Measurements from ENCODE around the gene TP53I11. TPM values are rescaled to one million over a fixed set of nuclear protein-coding genes. Genes with fewer than 3 reads are reported as not detected.

TP53I11 gene
- total RNA-seq, 1 donor = 47.8 TPM

GRCh38 chr11:44952500-44953260 is 2.0 kb upstream of the TP53I11 start:
- H3K79me2 ChIP-seq (ENCODE audit: insufficient read depth, low read length) = no peaks in the 10 kb centered on the region
- H2AFZ ChIP-seq (ENCODE audit: low read length) = no peak overlapping the region
- no peak for TF ChIP-seq CTCF (IDR thresholded peaks at IDR 0.05; ENCODE audit: extremely low read depth, low read depth, low read length)
- DNase-seq (ENCODE audit: insufficient read length, low spot score, missing footprints) = no peak
- H4K20me1 ChIP-seq (ENCODE audit: insufficient read depth, low read length) = peaks cover 8% of the 10 kb centered on the region
- no peak overlapping the region for H3K27ac ChIP-seq (ENCODE audit: low read depth, low read length)
- H3K9me3 ChIP-seq (ENCODE audit: low read depth, low read length) = no peaks in the 10 kb centered on the region
- H3K27me3 ChIP-seq (ENCODE audit: insufficient read depth, low read length) = peaks cover 21% of the 10 kb centered on the region
- no peak overlapping the region for H3K4me2 ChIP-seq (ENCODE audit: insufficient read depth, low read length)
- H3K4me3 ChIP-seq (ENCODE audit: insufficient read depth, low read length) = no peak overlapping the region
- H3K4me1 ChIP-seq (ENCODE audit: insufficient read depth, low read length) = peaks cover 12% of the 10 kb centered on the region
- H3K36me3 ChIP-seq (ENCODE audit: insufficient read depth, low read length) = no peaks in the 10 kb centered on the region

- H3K27ac ChIP-seq (ENCODE audit: low read depth, low read length) = no peak overlapping the region
- no peaks in the 10 kb centered on the region for H3K9me3 ChIP-seq (ENCODE audit: low read depth, low read length)
- no peaks in the 10 kb centered on the region for H3K79me2 ChIP-seq (ENCODE audit: insufficient read depth, low read length)
- peaks cover 12% of the 10 kb centered on the region for H3K4me1 ChIP-seq (ENCODE audit: insufficient read depth, low read length)
- H3K4me2 ChIP-seq (ENCODE audit: insufficient read depth, low read length) = no peak overlapping the region
- peaks cover 15% of the 10 kb centered on the region for H3K27me3 ChIP-seq (ENCODE audit: insufficient read depth, low read length)
- no peak for DNase-seq (ENCODE audit: insufficient read length, low spot score, missing footprints)
- no peaks in the 10 kb centered on the region for H3K36me3 ChIP-seq (ENCODE audit: insufficient read depth, low read length)
- peaks cover 12% of the 10 kb centered on the region for H4K20me1 ChIP-seq (ENCODE audit: insufficient read depth, low read length)
- no peak overlapping the region for H2AFZ ChIP-seq (ENCODE audit: low read length)
- no peak overlapping the region for H3K4me3 ChIP-seq (ENCODE audit: insufficient read depth, low read length)
- no peak for TF ChIP-seq CTCF (IDR thresholded peaks at IDR 0.05; ENCODE audit: extremely low read depth, low read depth, low read length)
Observed at GRCh38 chr11:44952082-44952481, 1.4 kb upstream of the TP53I11 start.

- H3K4me3 ChIP-seq (ENCODE audit: insufficient read depth, low read length) = peak overlapping the region; percentile 75
- no peaks in the 10 kb centered on the region for H3K36me3 ChIP-seq (ENCODE audit: insufficient read depth, low read length)
- peaks cover 13% of the 10 kb centered on the region for H3K27me3 ChIP-seq (ENCODE audit: insufficient read depth, low read length)
- peak overlapping the region; percentile 50 for H2AFZ ChIP-seq (ENCODE audit: low read length)
- TF ChIP-seq CTCF (IDR thresholded peaks at IDR 0.05; ENCODE audit: extremely low read depth, low read depth, low read length) = no peak
- no peak overlapping the region for H3K27ac ChIP-seq (ENCODE audit: low read depth, low read length)
- peaks cover 24% of the 10 kb centered on the region for H4K20me1 ChIP-seq (ENCODE audit: insufficient read depth, low read length)
- H3K4me1 ChIP-seq (ENCODE audit: insufficient read depth, low read length) = peaks cover 5% of the 10 kb centered on the region
- H3K4me2 ChIP-seq (ENCODE audit: insufficient read depth, low read length) = peak overlapping the region; percentile 79
- no peaks in the 10 kb centered on the region for H3K79me2 ChIP-seq (ENCODE audit: insufficient read depth, low read length)
- no peaks in the 10 kb centered on the region for H3K9me3 ChIP-seq (ENCODE audit: low read depth, low read length)
- DNase-seq (ENCODE audit: insufficient read length, low spot score, missing footprints) = peak; percentile 93
Observed at GRCh38 chr11:44950031-44950624, 555 bp downstream of the TP53I11 start.
